Vagina (tissue), 2 donors: Measurements from ENCODE around the gene CAVIN1.

Source experiments
- POLR2A ChIP-seq, 2 donors: fragments of 450-650 bp; IDR thresholded peaks; one replicate each; pipeline ENCODE4 v1.6.1; 2017; ENCODE audit warnings: antibody characterized with exemption in 2 of 2, mild to moderate bottlenecking in 2 of 2, moderate library complexity in 2 of 2
- POLR2AphosphoS5 ChIP-seq, 2 donors: sonication (generic); formaldehyde crosslinking; IDR thresholded peaks; one replicate each; pipeline ENCODE4 v1.9.0; 2017; ENCODE audit warnings: antibody characterized with exemption in 2 of 2, mild to moderate bottlenecking in 2 of 2, low read depth in 1 of 2; ENCODE audit not compliant: insufficient read depth in 1 of 2
- TF ChIP-seq, protein P1 (sequence below), 3 experiments: fragments of 450-650 bp in 2 of 3; fragments of 200-600 bp in 1 of 3; sonication (generic) in 1 of 3; IDR thresholded peaks; one replicate each; pipeline ENCODE4 v1.5.1; 2017 to 2019; ENCODE audit warnings: antibody characterized with exemption in 3 of 3, mild to moderate bottlenecking in 2 of 3, moderate library complexity in 2 of 3

GRCh38 chr17:42399121-42399520, 23.9 kb downstream of the CAVIN1 start:
- no peak for TF ChIP-seq POLR2A (IDR thresholded peaks at IDR 0.05)
- TF ChIP-seq, protein P1, sequence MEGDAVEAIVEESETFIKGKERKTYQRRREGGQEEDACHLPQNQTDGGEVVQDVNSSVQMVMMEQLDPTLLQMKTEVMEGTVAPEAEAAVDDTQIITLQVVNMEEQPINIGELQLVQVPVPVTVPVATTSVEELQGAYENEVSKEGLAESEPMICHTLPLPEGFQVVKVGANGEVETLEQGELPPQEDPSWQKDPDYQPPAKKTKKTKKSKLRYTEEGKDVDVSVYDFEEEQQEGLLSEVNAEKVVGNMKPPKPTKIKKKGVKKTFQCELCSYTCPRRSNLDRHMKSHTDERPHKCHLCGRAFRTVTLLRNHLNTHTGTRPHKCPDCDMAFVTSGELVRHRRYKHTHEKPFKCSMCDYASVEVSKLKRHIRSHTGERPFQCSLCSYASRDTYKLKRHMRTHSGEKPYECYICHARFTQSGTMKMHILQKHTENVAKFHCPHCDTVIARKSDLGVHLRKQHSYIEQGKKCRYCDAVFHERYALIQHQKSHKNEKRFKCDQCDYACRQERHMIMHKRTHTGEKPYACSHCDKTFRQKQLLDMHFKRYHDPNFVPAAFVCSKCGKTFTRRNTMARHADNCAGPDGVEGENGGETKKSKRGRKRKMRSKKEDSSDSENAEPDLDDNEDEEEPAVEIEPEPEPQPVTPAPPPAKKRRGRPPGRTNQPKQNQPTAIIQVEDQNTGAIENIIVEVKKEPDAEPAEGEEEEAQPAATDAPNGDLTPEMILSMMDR (IDR thresholded peaks at IDR 0.05), result no peak
- TF ChIP-seq POLR2AphosphoS5 (IDR thresholded peaks at IDR 0.05; ENCODE audit: insufficient read depth in 1 of 2, low read depth in 1 of 2), result no peak
